C4-2B (cell line): ENCODE data around the gene ANLN.

ENCODE experiments used
- H3K27ac ChIP-seq: fragments of 450-650 bp; 2 replicates; pipeline ENCODE4 v1.5.1; 2017
- ZFX ChIP-seq: fragments of 450-650 bp; IDR thresholded peaks from 2 replicates; pipeline ENCODE4 v1.6.1; 2017
- TF ChIP-seq, protein P1 (sequence below): fragments of 450-650 bp; conservative IDR thresholded peaks from 2 replicates; pipeline ENCODE4 v1.5.1; 2017; ENCODE audit warnings: mild to moderate bottlenecking

ANLN gene

DNA sequence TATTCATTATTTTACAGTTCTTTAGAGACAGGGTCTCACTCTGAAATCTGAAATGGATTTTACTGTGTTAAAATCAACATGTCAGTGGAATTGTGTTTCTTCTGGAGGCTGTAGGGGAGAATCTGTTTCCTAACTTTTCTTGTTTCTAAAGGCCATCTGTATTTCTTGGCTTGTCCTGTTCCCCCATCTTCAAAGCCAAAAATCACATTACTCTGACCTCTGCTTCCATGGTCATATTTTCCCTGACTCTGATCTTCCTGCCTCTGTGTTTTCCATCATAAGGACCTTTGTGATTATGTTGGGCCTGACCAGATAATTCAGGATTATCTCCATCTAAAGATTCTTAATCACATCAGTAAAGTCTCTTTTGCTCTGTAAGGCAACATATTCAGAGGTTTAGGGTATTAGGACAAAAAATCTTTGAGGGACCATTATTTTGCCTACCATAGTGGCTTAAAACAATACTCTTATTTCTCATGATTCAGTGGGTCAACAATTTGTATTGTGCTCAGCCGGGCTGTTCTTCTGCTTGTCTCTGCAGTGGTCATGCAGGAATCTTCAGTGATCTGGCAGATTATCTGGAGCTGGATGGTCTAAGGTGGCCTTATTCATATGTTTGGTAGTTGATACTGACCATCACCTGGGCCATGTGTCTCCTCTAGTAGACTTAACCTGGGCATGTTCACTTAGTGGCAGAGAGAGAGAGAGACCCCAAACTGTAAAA, 5.7 kb downstream of the ANLN start:
- TF ChIP-seq ZFX = no peak
- TF ChIP-seq, protein P1, sequence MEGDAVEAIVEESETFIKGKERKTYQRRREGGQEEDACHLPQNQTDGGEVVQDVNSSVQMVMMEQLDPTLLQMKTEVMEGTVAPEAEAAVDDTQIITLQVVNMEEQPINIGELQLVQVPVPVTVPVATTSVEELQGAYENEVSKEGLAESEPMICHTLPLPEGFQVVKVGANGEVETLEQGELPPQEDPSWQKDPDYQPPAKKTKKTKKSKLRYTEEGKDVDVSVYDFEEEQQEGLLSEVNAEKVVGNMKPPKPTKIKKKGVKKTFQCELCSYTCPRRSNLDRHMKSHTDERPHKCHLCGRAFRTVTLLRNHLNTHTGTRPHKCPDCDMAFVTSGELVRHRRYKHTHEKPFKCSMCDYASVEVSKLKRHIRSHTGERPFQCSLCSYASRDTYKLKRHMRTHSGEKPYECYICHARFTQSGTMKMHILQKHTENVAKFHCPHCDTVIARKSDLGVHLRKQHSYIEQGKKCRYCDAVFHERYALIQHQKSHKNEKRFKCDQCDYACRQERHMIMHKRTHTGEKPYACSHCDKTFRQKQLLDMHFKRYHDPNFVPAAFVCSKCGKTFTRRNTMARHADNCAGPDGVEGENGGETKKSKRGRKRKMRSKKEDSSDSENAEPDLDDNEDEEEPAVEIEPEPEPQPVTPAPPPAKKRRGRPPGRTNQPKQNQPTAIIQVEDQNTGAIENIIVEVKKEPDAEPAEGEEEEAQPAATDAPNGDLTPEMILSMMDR = no peak
- no peak overlapping the region for H3K27ac ChIP-seq

DNA sequence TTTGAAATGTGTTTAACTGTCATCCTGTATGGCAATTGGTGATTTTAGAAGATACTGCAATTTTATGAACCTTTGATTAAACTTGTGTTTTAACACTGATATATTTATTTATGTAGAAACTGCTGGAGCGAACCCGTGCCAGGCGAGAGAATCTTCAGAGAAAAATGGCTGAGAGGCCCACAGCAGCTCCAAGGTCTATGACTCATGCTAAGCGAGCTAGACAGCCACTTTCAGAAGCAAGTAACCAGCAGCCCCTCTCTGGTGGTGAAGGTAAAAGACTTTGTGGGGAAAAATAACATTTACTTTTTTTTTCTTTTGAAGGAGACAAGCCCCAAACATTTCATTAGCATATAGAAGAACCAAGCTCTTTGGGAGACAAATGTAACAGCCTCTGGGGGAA, 6.5 kb downstream of the ANLN start:
- no peak for TF ChIP-seq ZFX
- TF ChIP-seq, protein P1 = no peak
- H3K27ac ChIP-seq = no peak overlapping the region

DNA sequence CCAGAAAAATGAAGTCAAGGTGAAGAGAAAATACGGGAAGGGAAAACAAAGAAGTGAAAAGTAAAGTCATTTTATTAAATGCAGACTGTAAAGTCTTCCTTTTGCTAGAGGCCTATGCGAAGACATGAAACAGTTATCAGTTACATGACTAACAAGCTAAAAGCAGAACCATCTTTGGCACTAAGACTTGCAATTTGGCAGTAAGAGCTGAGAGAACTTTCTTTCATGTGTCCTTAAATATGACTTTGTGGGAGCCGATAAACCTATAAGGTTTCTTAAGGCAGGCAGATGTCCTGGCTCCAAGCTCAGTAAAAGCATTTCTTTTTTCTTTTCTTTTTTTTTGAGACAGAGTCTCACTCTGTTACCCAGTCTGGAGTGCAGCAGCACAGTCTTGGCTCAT, 10.4 kb downstream of the ANLN start:
- no peak overlapping the region for H3K27ac ChIP-seq
- TF ChIP-seq, protein P1 = no peak

DNA sequence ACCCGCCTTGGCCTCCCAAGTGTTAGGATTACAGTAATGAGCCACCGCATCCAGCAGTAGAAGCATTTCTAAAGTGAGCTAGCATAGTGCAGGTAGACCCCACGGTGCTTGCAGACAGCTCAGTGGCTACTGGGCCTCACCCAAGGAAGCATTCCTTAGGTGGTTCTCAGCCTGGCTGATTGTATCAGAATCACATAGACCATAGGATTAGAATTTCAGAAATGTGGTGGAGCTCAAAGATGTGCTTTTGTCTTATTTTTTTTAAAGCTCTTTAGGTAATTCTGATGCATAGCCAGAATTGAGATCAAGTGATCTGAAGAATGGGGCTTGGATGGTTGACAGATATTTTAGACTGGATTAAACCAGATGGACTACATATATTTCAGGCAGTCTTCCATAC, 10.9 kb downstream of the ANLN start:
- TF ChIP-seq ZFX = no peak
- TF ChIP-seq, protein P1 = no peak
- no peak overlapping the region for H3K27ac ChIP-seq

DNA sequence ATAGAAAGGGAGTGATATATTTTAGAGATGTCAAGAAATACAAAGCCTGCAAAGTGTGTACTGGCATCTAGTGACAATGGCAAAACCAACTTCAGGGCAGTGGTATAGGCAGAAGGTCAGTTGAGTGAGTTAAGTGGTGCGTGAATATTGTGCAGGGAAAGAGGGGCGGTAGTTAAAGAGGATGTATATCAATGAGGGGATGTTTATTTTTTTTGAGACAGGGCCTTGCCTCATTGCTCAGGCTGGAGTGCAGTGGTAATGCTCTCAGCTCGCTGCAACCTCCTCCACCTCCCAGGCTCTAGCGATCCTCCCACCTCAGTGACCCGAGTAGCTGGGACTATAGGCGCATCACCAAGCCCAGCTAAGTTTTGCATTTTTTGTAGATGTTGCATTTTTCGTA, 13.8 kb downstream of the ANLN start:
- no peak overlapping the region for H3K27ac ChIP-seq
- TF ChIP-seq, protein P1 = no peak
- no peak for TF ChIP-seq ZFX

DNA sequence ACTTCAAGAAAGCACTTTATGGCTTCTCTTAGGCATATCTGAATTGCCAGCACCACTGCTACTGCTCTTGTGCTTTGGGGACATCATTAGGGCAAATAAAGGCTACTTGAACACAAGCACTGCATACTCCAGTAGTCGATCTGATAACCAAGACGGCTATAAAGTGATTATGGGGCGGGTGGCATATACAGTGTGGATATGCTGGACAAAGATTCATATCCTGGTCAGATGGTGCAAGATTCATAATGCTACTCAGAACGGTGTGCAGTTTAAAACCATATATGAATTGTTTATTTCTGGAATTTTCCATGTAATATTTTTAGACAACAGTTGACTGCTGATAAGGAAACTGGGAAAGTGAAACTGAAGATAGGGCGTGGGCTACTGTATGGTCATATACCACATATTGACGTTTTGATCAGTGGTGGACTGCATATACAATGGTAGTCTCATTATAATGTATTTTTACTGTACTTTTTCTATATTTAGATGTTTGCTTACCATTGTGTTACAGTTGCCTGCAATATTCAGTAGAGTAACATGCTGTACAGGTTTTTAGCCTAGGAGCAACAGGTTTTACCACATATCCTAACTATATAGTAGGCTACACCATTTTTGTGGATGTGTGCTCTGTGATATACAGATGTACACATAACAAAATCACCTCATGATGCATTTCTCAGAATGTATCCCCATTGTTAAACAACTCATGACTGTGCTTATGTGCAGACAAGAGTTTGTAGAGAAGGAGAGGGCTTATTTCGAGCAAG, 15.2 kb downstream of the ANLN start:
- TF ChIP-seq, protein P1 = no peak
- TF ChIP-seq ZFX = no peak
- H3K27ac ChIP-seq = no peak overlapping the region

DNA sequence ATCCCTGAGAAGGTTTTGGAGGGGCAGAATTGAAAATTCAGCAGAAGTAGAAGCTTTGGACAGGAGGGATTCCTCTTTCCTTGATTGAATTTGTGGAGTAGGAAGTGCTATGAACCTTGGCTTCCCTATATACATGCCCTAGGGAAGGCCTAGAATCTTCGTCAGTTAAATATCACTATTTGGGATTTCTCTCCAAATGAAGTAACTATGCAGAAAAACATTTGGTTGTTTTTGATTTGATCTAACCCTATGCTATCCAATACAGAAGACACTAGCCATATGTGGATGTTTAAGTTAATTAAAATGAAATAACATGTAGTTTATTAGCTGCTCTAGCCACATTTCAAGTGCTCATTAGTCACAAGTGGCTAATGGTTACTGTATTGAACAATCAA, 15.7 kb downstream of the ANLN start:
- TF ChIP-seq ZFX = no peak
- TF ChIP-seq, protein P1 = no peak
- no peak overlapping the region for H3K27ac ChIP-seq
